ENCODE results near the gene TENM4.

DNA sequence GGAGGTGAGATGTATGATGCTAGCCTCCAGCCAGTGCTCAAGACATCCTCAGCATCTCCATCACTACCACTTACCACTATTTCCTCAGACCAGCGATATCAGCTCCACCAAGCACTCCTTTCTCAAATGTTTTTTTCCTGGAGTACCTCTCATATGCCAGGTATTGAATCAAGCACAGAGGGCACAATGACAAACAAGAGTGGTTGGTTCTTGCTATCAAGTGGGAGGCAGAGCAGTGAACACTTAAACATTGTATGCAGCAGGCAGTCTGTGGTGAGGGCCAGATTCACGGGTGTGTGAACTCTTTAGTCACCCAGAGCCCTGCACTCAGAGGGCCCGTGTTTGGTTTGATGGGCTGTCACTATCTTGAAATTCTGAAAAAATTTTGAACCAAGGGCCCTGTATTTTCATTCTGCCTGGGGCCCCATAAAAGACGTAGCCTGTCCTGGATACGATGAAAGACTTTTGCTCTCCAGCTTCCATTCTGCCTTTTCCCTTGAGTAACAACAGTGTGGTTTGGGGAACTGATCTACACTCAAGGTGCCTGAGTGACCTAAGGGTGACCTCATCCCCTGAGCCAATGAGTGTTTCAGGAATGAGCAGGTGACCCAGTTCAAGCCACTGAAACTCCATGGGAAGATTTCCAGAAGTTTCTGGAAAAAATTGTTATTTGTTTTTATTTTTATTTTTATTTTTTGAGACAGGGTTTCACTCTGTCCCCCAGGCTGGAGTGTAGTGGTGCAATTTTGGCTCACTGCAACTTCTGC is 517.8 kb downstream of the TENM4 start:
- TF ChIP-seq, protein P1, sequence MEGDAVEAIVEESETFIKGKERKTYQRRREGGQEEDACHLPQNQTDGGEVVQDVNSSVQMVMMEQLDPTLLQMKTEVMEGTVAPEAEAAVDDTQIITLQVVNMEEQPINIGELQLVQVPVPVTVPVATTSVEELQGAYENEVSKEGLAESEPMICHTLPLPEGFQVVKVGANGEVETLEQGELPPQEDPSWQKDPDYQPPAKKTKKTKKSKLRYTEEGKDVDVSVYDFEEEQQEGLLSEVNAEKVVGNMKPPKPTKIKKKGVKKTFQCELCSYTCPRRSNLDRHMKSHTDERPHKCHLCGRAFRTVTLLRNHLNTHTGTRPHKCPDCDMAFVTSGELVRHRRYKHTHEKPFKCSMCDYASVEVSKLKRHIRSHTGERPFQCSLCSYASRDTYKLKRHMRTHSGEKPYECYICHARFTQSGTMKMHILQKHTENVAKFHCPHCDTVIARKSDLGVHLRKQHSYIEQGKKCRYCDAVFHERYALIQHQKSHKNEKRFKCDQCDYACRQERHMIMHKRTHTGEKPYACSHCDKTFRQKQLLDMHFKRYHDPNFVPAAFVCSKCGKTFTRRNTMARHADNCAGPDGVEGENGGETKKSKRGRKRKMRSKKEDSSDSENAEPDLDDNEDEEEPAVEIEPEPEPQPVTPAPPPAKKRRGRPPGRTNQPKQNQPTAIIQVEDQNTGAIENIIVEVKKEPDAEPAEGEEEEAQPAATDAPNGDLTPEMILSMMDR (IDR thresholded peaks at IDR 0.05): no peak
- no peak for TF ChIP-seq POLR2A (IDR thresholded peaks at IDR 0.05)

Measured in heart left ventricle (tissue), 13 donors.